H1 (cell line): ENCODE measurements around the gene WDR91. TPM values are rescaled to one million over a fixed set of nuclear protein-coding genes. Genes with fewer than 3 reads are reported as not detected.
A peak's percentile ranks its signal among the peaks of the same experiment; 100 is the strongest.

Experiments
- CTCF ChIA-PET: fragments of 300-600 bp; sonication (Branson Sonifier 250); formaldehyde crosslinking; loops from one replicate; lab custom pipeline; 2021; ENCODE audit not compliant: partially characterized antibody; lab: Charles Lee
- POLR2A ChIA-PET: fragments of 300-600 bp; sonication (Branson Sonifier 250); formaldehyde crosslinking; loops from one replicate; lab custom pipeline; 2021; ENCODE audit warnings: inconsistent platforms; ENCODE audit not compliant: partially characterized antibody; lab: Charles Lee
- DNase-seq, 2 experiments: peaks; one replicate each; pipeline versions ENCODE4 v3.0.0 to v3.0.0-alpha.2; 2010 to 2022; ENCODE audit warnings: low spot score in 2 of 2, low read depth in 1 of 2, mixed read lengths in 1 of 2
- FAIRE-seq: peaks from 2 replicates; lab custom pipeline; 2011; peaks lifted over from hg19 to GRCh38; lab: Jason Lieb, UNC
- H2AFZ ChIP-seq: 2 replicates; pipeline ENCODE4 v1.8.1; 2012; ENCODE audit warnings: low read length, inconsistent platforms
- H2AK5ac ChIP-seq: 2 replicates; pipeline ENCODE4 v1.6.1; 2013; ENCODE audit warnings: low read depth, low read length
- H2BK120ac ChIP-seq: replicated peaks from 2 replicates; pipeline ENCODE3; 2013; ENCODE audit warnings: low read depth, low read length, inconsistent platforms
- H2BK12ac ChIP-seq: 2 replicates; pipeline ENCODE4 v1.6.1; 2013; ENCODE audit warnings: low read depth, low read length
- H2BK15ac ChIP-seq: 2 replicates; pipeline ENCODE4 v1.6.1; 2013; ENCODE audit warnings: low read length
- H2BK20ac ChIP-seq: 2 replicates; pipeline ENCODE4 v1.6.1; 2013; ENCODE audit warnings: low read length
- H2BK5ac ChIP-seq: 2 replicates; pipeline ENCODE4 v1.6.1; 2013; ENCODE audit warnings: low read depth, low read length
- H3K14ac ChIP-seq: 2 replicates; pipeline ENCODE4 v1.6.1; 2013; ENCODE audit warnings: inconsistent platforms; ENCODE audit not compliant: insufficient read length
- H3K18ac ChIP-seq: 2 replicates; pipeline ENCODE4 v1.6.1; 2013; ENCODE audit warnings: low read length; ENCODE audit errors: extremely low read depth
- H3K23ac ChIP-seq: 2 replicates; pipeline ENCODE4 v1.6.1; 2013; ENCODE audit warnings: inconsistent platforms; ENCODE audit not compliant: insufficient read length
- H3K23me2 ChIP-seq: 2 replicates; pipeline ENCODE4 v1.6.1; 2013; ENCODE audit warnings: low read depth, low read length
- H3K27ac ChIP-seq: 2 replicates; pipeline ENCODE4 v1.6.1; 2011; ENCODE audit warnings: low read depth, low read length, inconsistent platforms
- H3K27me3 ChIP-seq, 4 experiments: replicated peaks in 1 of 4; 1 replicate in 1 of 4; 2 replicates in 3 of 4; pipeline versions ENCODE4 v1.6.1 to v1.8.1; 2011 to 2013; ENCODE audit warnings: low read length in 3 of 4, mild to moderate bottlenecking in 3 of 4, inconsistent platforms in 2 of 4, mixed read lengths in 2 of 4, moderate library complexity in 1 of 4; ENCODE audit not compliant: control insufficient read depth in 3 of 4, insufficient read depth in 3 of 4; ENCODE audit errors: extremely low read depth in 1 of 4
- H3K36me3 ChIP-seq, 4 experiments: 2 replicates each; pipeline versions ENCODE4 v1.6.1 to v1.8.1; 2011 to 2013; ENCODE audit warnings: mild to moderate bottlenecking in 4 of 4, low read length in 3 of 4, moderate library complexity in 2 of 4, control low read depth in 1 of 4, inconsistent platforms in 1 of 4; ENCODE audit not compliant: insufficient read depth in 4 of 4, control insufficient read depth in 2 of 4
- H3K4ac ChIP-seq: replicated peaks from 2 replicates; pipeline ENCODE3; 2013; ENCODE audit warnings: low read length, low read depth, mixed read lengths, inconsistent platforms; ENCODE audit not compliant: insufficient read length
- H3K4me1 ChIP-seq, 4 experiments: replicated peaks in 1 of 4; 1 replicate in 1 of 4; 2 replicates in 3 of 4; pipeline versions ENCODE4 v1.6.1 to v1.8.1; 2011 to 2013; ENCODE audit warnings: low read length in 3 of 4, inconsistent platforms in 2 of 4, mixed read lengths in 1 of 4; ENCODE audit not compliant: insufficient read depth in 4 of 4, control insufficient read depth in 3 of 4
- H3K4me2 ChIP-seq, 2 experiments: 2 replicates each; pipeline versions ENCODE4 v1.6.1 to v1.8.1; 2011 to 2013; ENCODE audit warnings: low read depth in 2 of 2, low read length in 2 of 2, control low read depth in 1 of 2, inconsistent platforms in 1 of 2, mild to moderate bottlenecking in 1 of 2; ENCODE audit not compliant: insufficient read depth in 1 of 2
- H3K4me3 ChIP-seq, 4 experiments: fragments of 200-600, 300-600 bp in 1 of 4; sonication (generic), shearing (Covaris generic), sonication (Bioruptor Twin) in 1 of 4; 2 replicates each; pipeline versions ENCODE4 v1.5.1 to v1.8.1; 2011 to 2016; ENCODE audit warnings: low read length in 4 of 4, low read depth in 3 of 4, control low read depth in 2 of 4, inconsistent platforms in 2 of 4, mild to moderate bottlenecking in 2 of 4, mixed read lengths in 1 of 4, moderate library complexity in 1 of 4; ENCODE audit not compliant: insufficient read depth in 2 of 4; ENCODE audit errors: extremely low read depth in 1 of 4
- H3K56ac ChIP-seq: replicated peaks from 2 replicates; pipeline ENCODE3; 2013; ENCODE audit warnings: low read depth, mild to moderate bottlenecking, mixed read lengths, low read length, inconsistent platforms; ENCODE audit not compliant: insufficient read length
- H3K79me1 ChIP-seq: 2 replicates; pipeline ENCODE4 v1.6.1; 2013; ENCODE audit warnings: low read depth, low read length, control low read depth
- H3K79me2 ChIP-seq, 2 experiments: 2 replicates each; pipeline versions ENCODE4 v1.6.1 to v1.8.1; 2012 to 2013; ENCODE audit warnings: low read length in 2 of 2, mild to moderate bottlenecking in 2 of 2, inconsistent platforms in 1 of 2; ENCODE audit not compliant: insufficient read depth in 2 of 2, control insufficient read depth in 1 of 2
- H3K9ac ChIP-seq, 4 experiments: replicated peaks in 1 of 4; 1 replicate in 1 of 4; 2 replicates in 3 of 4; pipeline versions ENCODE4 v1.6.1 to v1.8.1; 2011 to 2013; ENCODE audit warnings: low read depth in 3 of 4, low read length in 3 of 4, control low read depth in 2 of 4, mild to moderate bottlenecking in 2 of 4, moderate library complexity in 2 of 4, inconsistent platforms in 1 of 4; ENCODE audit errors: extremely low read depth in 1 of 4
- H3K9me3 ChIP-seq, 2 experiments: 2 replicates each; pipeline versions ENCODE4 v1.6.1 to v1.8.1; 2012 to 2013; ENCODE audit warnings: mild to moderate bottlenecking in 2 of 2, moderate library complexity in 2 of 2, control low read depth in 1 of 2, inconsistent platforms in 1 of 2, low read depth in 1 of 2, low read length in 1 of 2, mixed read lengths in 1 of 2; ENCODE audit not compliant: insufficient read depth in 2 of 2
- H4K20me1 ChIP-seq, 2 experiments: replicated peaks in 1 of 2; 2 replicates each; pipeline versions ENCODE3 to v1.8.1; 2011 to 2013; ENCODE audit warnings: inconsistent platforms in 2 of 2, low read length in 2 of 2, mild to moderate bottlenecking in 1 of 2; ENCODE audit not compliant: insufficient read depth in 2 of 2, control insufficient read depth in 1 of 2
- H4K5ac ChIP-seq: 2 replicates; pipeline ENCODE4 v1.6.1; 2013; ENCODE audit warnings: low read length, low read depth, mixed read lengths, inconsistent platforms; ENCODE audit not compliant: insufficient read length
- H4K8ac ChIP-seq: 2 replicates; pipeline ENCODE4 v1.8.0; 2013; ENCODE audit warnings: mild to moderate bottlenecking, moderate library complexity, low read length, inconsistent platforms; ENCODE audit not compliant: insufficient read depth; ENCODE audit errors: extremely low read depth
- H4K91ac ChIP-seq: replicated peaks from 2 replicates; pipeline ENCODE3; 2013; ENCODE audit warnings: low read length, mixed read lengths, inconsistent platforms; ENCODE audit not compliant: insufficient read length
- HDAC2 ChIP-seq, 2 experiments: fragments of 300-600 bp in 1 of 2; sonication (generic) in 1 of 2; IDR thresholded peaks; 2 replicates each; pipeline ENCODE4 v1.6.1; 2011 to 2012; ENCODE audit warnings: low read depth in 2 of 2, low read length in 2 of 2, mild to moderate bottlenecking in 2 of 2, moderate library complexity in 2 of 2, borderline replicate concordance in 1 of 2, inconsistent platforms in 1 of 2
- JUND ChIP-seq: IDR thresholded peaks from 2 replicates; pipeline ENCODE4 v1.6.1; 2011; ENCODE audit warnings: mild to moderate bottlenecking, improper control_type of control experiment, low read length
- RXRA ChIP-seq: IDR thresholded peaks from 2 replicates; pipeline ENCODE4 v1.6.1; 2011; ENCODE audit warnings: low read depth, mild to moderate bottlenecking, low read length, moderate library complexity; ENCODE audit not compliant: insufficient read depth
- WGBS, 2 experiments: shearing (Covaris generic) in 1 of 2; methylation state at CpG; one replicate each; pipeline versions ENCODE4 v1.1.6 to v1.1.7; 2013 to 2015; ENCODE audit warnings: low lambda C conversion rate in 2 of 2, mixed read lengths in 2 of 2, inconsistent platforms in 1 of 2, low coverage in 1 of 2, missing lambda C conversion rate in 1 of 2; ENCODE audit not compliant: insufficient replicate concordance in 2 of 2, insufficient coverage in 1 of 2, insufficient read length in 1 of 2; ENCODE audit errors: extremely low coverage in 1 of 2, missing lambda C conversion rate in 1 of 2; 5-methylcytosine and 5-hydroxymethylcytosine counted together
- polyA plus RNA-seq, 7 experiments: library from polyadenylated mRNA; depleted of rRNA in 3 of 7; stranded (reverse) in 5 of 7; unstranded in 2 of 7; fragments of >200 nt in 5 of 7; fragments of 200-250 nt in 2 of 7; gene quantifications; 1 replicate in 5 of 7; 2 replicates in 1 of 7; 4 replicates in 1 of 7; pipeline versions ENCODE4 v1.2.1 to v1.2.3, GENCODE V29; 2011 to 2013; ENCODE audit warnings: missing spikeins in 2 of 7, mixed read lengths in 2 of 7
- total RNA-seq: library from RNA; stranded (reverse); fragmentation: NEBNext Ultra II Directional; extraction: Animal tissue kit (Norgen Biotek cat#: 25700); gene quantifications from 2 replicates; pipeline ENCODE4 v1.2.1, GENCODE V29; 2021

WDR91 gene
- total and polyA plus RNA-seq, 2 of the 8 experiments (the other 6 are each of a cell fraction or from before 2014, with no cell fraction given): 8.2 to 14.7 TPM

GRCh38 chr7:135247746-135248471 lies 36.6 kb upstream of the WDR91 start:
- H3K56ac ChIP-seq: no peak overlapping the region
- peaks cover 0 to 6% of the 10 kb centered on the region in 2 experiments; a peak in 1 of 4 replicates for H3K9me3 ChIP-seq
- no peaks in the 10 kb centered on the region; the same call in 1 of the 2 replicates for H3K23me2 ChIP-seq
- ChIA-PET CTCF (interaction anchor here (0.7 to 2.8 kb wide), 6 partner anchors 9 to 207 kb away, joined by 3 to 10 read pairs (median 4); partner anchors contain the start of gene STRA8), POLR2A (interaction anchor here (1.0 kb wide), 1 partner anchor 88 kb away, joined by 3 read pairs; no protein-coding TSS in a partner anchor)
- no peak overlapping the region for H3K9ac ChIP-seq
- H3K4me3 ChIP-seq: no peak overlapping the region
- H2BK12ac ChIP-seq: no peak overlapping the region
- 94% methylated on average over 22 of the region's 22 CpGs; no CpG with 5 or more reads in 1 of the 2 experiments for WGBS, 2 experiments
- H3K79me2 ChIP-seq: no peaks in the 10 kb centered on the region
- no peak overlapping the region for H2BK20ac ChIP-seq
- FAIRE-seq: no peak
- H4K5ac ChIP-seq: no peak overlapping the region
- no peaks in the 10 kb centered on the region for H3K27me3 ChIP-seq
- H2AK5ac ChIP-seq: no peak overlapping the region
- H3K79me1 ChIP-seq: no peaks in the 10 kb centered on the region
- no peak overlapping the region for H2BK5ac ChIP-seq
- H2BK15ac ChIP-seq: no peak overlapping the region
- no peaks in the 10 kb centered on the region for H3K4me1 ChIP-seq
- DNase-seq: peak in 1 of 2 experiments; percentile 20
- H2AFZ ChIP-seq: peak overlapping the region; percentile 70; the same call in 1 of the 2 replicates
- H4K20me1 ChIP-seq: no peaks in the 10 kb centered on the region
- H3K18ac ChIP-seq: no peak overlapping the region
- H4K8ac ChIP-seq: peak overlapping the region; percentile 14; the same call in 1 of the 2 replicates
- no peak overlapping the region for H3K27ac ChIP-seq
- no peak overlapping the region for H3K23ac ChIP-seq
- no peak overlapping the region for H3K4ac ChIP-seq
- no peak for TF ChIP-seq JUND
- no peak for TF ChIP-seq RXRA
- no peak for TF ChIP-seq HDAC2 (IDR thresholded peaks at IDR 0.05; ENCODE audit: borderline replicate concordance in 1 of 2, low read depth in 2 of 2, low read length in 2 of 2)
- TF ChIP-seq, all 59 proteins: peak for 0
- no peak overlapping the region for H3K14ac ChIP-seq
- no peaks in the 10 kb centered on the region for H3K36me3 ChIP-seq
- no peak overlapping the region for H2BK120ac ChIP-seq
- H4K91ac ChIP-seq: no peak overlapping the region
- no peak overlapping the region for H3K4me2 ChIP-seq
